ENCODE results near the gene GBA2.

GBA2 gene

GRCh38 chr9:35783418-35783817, 34.4 kb upstream of the GBA2 start:
- TF ChIP-seq, protein P1, sequence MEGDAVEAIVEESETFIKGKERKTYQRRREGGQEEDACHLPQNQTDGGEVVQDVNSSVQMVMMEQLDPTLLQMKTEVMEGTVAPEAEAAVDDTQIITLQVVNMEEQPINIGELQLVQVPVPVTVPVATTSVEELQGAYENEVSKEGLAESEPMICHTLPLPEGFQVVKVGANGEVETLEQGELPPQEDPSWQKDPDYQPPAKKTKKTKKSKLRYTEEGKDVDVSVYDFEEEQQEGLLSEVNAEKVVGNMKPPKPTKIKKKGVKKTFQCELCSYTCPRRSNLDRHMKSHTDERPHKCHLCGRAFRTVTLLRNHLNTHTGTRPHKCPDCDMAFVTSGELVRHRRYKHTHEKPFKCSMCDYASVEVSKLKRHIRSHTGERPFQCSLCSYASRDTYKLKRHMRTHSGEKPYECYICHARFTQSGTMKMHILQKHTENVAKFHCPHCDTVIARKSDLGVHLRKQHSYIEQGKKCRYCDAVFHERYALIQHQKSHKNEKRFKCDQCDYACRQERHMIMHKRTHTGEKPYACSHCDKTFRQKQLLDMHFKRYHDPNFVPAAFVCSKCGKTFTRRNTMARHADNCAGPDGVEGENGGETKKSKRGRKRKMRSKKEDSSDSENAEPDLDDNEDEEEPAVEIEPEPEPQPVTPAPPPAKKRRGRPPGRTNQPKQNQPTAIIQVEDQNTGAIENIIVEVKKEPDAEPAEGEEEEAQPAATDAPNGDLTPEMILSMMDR (IDR thresholded peaks at IDR 0.05; ENCODE audit: control extremely low read depth, extremely low read depth, low read depth, missing control alignments) = no peak
- CTCF ChIA-PET = interaction anchor here (1.0 to 1.6 kb wide), 3 partner anchors 11 to 42 kb away, joined by 3 to 4 read pairs (median 3); no protein-coding TSS in a partner anchor
- POLR2A ChIA-PET = no interaction called here
- DNase-seq (ENCODE audit: extremely low spot score) = no peak

DNA sequence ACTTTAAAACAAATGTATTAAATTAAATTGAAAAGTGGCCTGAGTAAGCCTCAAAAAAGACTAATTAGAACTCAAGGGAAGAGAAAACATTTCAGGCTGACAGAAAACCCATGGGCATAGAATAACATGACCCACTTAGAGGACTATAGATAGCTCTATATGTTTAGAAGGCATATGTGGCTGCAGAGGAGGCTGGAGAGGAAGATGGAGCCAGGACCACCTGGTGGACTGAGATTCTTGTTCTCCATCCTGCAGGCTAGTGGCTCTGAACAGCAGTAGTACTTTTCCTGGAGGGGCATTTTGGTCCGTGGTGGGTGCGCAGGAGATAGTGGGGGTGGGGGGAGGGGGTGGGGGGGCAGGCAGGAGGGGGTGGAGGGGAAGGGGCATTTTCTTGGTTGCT, 32.0 kb upstream of the GBA2 start:
- TF ChIP-seq, protein P1 (IDR thresholded peaks at IDR 0.05; ENCODE audit: control extremely low read depth, extremely low read depth, low read depth, missing control alignments) = no peak
- DNase-seq (ENCODE audit: extremely low spot score) = no peak
- ChIA-PET POLR2A (interaction anchor here (0.7 kb wide), 1 partner anchor 709 kb away, joined by 5 read pairs; no protein-coding TSS in a partner anchor), CTCF (interaction anchor here (0.9 to 4.0 kb wide), 3 partner anchors 8 to 45 kb away, joined by 3 to 33 read pairs (median 6); no protein-coding TSS in a partner anchor)

DNA sequence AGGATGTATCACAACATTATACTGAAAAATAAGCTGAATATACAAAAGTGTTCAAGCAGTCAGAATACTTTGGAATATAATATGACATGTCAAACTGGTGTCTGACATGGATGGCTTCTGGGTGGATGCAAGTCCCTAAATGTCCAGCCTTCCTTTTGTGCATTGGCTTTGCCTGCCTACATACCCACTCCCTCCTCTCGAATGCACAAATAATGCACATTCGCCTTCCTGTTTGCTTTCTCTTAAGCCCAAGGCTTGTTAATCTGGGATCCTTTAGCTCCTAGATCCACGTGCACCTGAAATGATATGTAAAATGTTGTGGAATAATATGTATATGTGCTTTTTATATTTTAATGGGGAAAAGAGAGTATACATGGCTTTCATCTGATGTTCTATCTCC, 29.5 kb upstream of the GBA2 start:
- TF ChIP-seq, protein P1 (IDR thresholded peaks at IDR 0.05; ENCODE audit: control extremely low read depth, extremely low read depth, low read depth, missing control alignments) = no peak
- no peak for DNase-seq (ENCODE audit: extremely low spot score)
- ChIA-PET CTCF (interaction anchor here (0.8 to 4.0 kb wide), 5 partner anchors 11 to 175 kb away, joined by 3 to 33 read pairs (median 4); no protein-coding TSS in a partner anchor), POLR2A (no interaction called here)

DNA sequence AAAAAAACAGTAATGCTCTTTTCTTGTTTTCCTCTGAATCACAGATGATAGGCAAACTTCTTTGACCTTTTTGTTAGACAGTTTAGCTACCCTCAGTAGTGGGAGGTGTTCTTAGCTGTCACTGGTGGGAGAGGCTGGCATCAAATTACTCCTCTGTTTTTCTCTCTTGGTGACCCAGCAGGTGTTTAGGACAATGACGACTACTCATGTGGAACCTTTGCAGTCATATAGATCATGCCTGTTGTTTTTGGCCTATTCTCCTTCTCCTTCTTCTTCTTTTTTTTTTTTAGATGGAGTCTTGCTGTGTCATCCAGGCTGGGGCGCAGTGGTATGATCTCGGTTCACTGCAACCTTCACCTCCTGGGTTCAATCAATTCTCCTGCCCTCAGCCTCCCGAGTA, 27.0 kb upstream of the GBA2 start:
- no peak for DNase-seq (ENCODE audit: extremely low spot score)
- TF ChIP-seq, protein P1 (IDR thresholded peaks at IDR 0.05; ENCODE audit: control extremely low read depth, extremely low read depth, low read depth, missing control alignments) = no peak
- ChIA-PET CTCF (interaction anchor here (0.9 to 7.8 kb wide), 9 partner anchors 8 to 79 kb away, joined by 3 to 45 read pairs (median 4); partner anchors contain the start of genes GBA2, NPR2 and RGP1), POLR2A (interaction anchor here (0.7 kb wide), 1 partner anchor 1060 kb away, joined by 3 read pairs; no protein-coding TSS in a partner anchor)

- TF ChIP-seq, protein P1 (IDR thresholded peaks at IDR 0.05; ENCODE audit: control extremely low read depth, extremely low read depth, low read depth, missing control alignments) = no peak
- ChIA-PET CTCF (interaction anchor here (0.9 to 7.8 kb wide), 8 partner anchors 9 to 78 kb away, joined by 3 to 45 read pairs (median 4); partner anchors contain the start of gene NPR2), POLR2A (no interaction called here)
- DNase-seq (ENCODE audit: extremely low spot score) = no peak
These were observed 26.0 kb upstream of the GBA2 start for GRCh38 chr9:35774907-35775635.

- POLR2A ChIA-PET = interaction anchor here (0.5 kb wide), 1 partner anchor 38 kb away, joined by 3 read pairs; no protein-coding TSS in a partner anchor
- DNase-seq (ENCODE audit: extremely low spot score) = no peak
- TF ChIP-seq, protein P1 (IDR thresholded peaks at IDR 0.05; ENCODE audit: control extremely low read depth, extremely low read depth, low read depth, missing control alignments) = no peak
- CTCF ChIA-PET = interaction anchor here (0.9 to 7.8 kb wide), 8 partner anchors 8 to 110 kb away, joined by 3 to 45 read pairs (median 6); partner anchors contain the start of genes CREB3, GBA2, MSMP and NPR2
These were observed 22.9 kb upstream of the GBA2 start for GRCh38 chr9:35771943-35772342.
